Osteoblast (primary cell): Measurements from ENCODE around the gene AKAP6. TPM values are rescaled to one million over a fixed set of nuclear protein-coding genes. Genes with fewer than 3 reads are reported as not detected.

Experiments used
- DNase-seq: peaks from one replicate; pipeline ENCODE4 v3.0.0; 2011; ENCODE audit warnings: low spot score, mixed read lengths; ENCODE audit not compliant: insufficient read length; ENCODE audit errors: missing footprints
- H2AFZ ChIP-seq: 2 replicates; pipeline ENCODE4 v1.6.0; 2011; ENCODE audit warnings: mild to moderate bottlenecking, low read length
- H3K27ac ChIP-seq: 2 replicates; pipeline ENCODE4 v1.5.1; 2011; ENCODE audit warnings: mild to moderate bottlenecking, low read depth, low read length, moderate library complexity
- H3K27me3 ChIP-seq: 2 replicates; pipeline ENCODE4 v1.6.0; 2012; ENCODE audit warnings: mild to moderate bottlenecking, control low read depth, inconsistent platforms, low read length, moderate library complexity; ENCODE audit not compliant: insufficient read depth
- H3K36me3 ChIP-seq: 2 replicates; pipeline ENCODE4 v1.5.1; 2011; ENCODE audit warnings: mild to moderate bottlenecking, low read length, control low read depth, moderate library complexity; ENCODE audit not compliant: insufficient read depth
- H3K4me1 ChIP-seq: 2 replicates; pipeline ENCODE4 v1.5.1; 2011; ENCODE audit warnings: mild to moderate bottlenecking, low read length, control low read depth, moderate library complexity; ENCODE audit not compliant: insufficient read depth
- H3K4me2 ChIP-seq: 2 replicates; pipeline ENCODE4 v1.6.0; 2011; ENCODE audit warnings: mild to moderate bottlenecking, low read length; ENCODE audit not compliant: insufficient read depth
- H3K4me3 ChIP-seq: fragments of 200-600 bp; sonication (generic); 3 replicates; pipeline ENCODE4 v1.5.1; 2012; ENCODE audit warnings: mild to moderate bottlenecking, low read length, inconsistent platforms; ENCODE audit not compliant: insufficient read depth
- H3K79me2 ChIP-seq: 2 replicates; pipeline ENCODE4 v1.6.0; 2012; ENCODE audit warnings: mild to moderate bottlenecking, low read length, control low read depth, inconsistent platforms; ENCODE audit not compliant: insufficient read depth
- H3K9me3 ChIP-seq: 2 replicates; pipeline ENCODE4 v1.5.1; 2011; ENCODE audit warnings: low read depth, low read length, control low read depth
- H4K20me1 ChIP-seq: 2 replicates; pipeline ENCODE4 v1.6.0; 2012; ENCODE audit warnings: mild to moderate bottlenecking, low read length, control low read depth; ENCODE audit not compliant: insufficient read depth
- total RNA-seq: library from RNA; depleted of rRNA; stranded (reverse); fragments of >200 nt; gene quantifications from 2 replicates; pipeline ENCODE4 v1.2.3, GENCODE V29; 2012
- TF ChIP-seq, protein P1 (sequence below): IDR thresholded peaks from 2 replicates; pipeline ENCODE4 v1.5.1; 2011; ENCODE audit warnings: mild to moderate bottlenecking, low read depth, low read length, moderate library complexity; ENCODE audit errors: extremely low read depth

The AKAP6 gene
- total RNA-seq, 1 donor, result 2.2 TPM

DNA sequence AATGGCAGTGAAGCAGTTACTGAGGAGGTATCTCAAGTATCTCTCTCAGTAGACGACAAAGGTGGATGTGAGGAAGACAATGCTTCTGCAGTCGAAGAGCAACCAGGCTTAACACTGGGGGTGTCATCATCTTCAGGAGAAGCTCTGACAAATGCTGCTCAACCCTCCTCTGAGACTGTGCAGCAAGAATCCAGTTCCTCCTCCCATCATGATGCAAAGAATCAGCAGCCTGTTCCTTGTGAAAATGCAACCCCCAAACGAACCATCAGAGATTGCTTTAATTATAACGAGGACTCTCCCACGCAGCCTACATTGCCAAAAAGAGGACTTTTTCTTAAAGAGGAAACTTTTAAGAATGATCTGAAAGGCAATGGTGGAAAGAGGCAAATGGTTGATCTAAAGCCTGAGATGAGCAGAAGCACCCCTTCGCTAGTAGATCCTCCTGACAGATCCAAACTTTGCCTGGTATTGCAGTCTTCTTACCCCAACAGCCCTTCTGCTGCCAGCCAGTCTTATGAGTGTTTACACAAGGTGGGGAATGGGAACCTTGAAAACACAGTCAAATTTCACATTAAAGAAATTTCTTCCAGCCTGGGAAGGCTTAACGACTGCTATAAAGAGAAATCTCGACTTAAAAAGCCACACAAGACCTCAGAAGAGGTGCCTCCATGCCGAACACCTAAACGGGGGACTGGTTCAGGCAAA, 216.6 kb downstream of the AKAP6 start:
- no peak for DNase-seq
- Histone ChIP-seq H3K27me3 (no peaks in the 10 kb centered on the region), H3K4me2 (no peak overlapping the region), H3K4me3 (no peak overlapping the region), H3K36me3 (no peaks in the 10 kb centered on the region), H3K9me3 (no peaks in the 10 kb centered on the region), H2AFZ (no peak overlapping the region), H3K27ac (no peak overlapping the region), H3K79me2 (no peaks in the 10 kb centered on the region), H3K4me1 (no peaks in the 10 kb centered on the region), H4K20me1 (no peaks in the 10 kb centered on the region)
- TF ChIP-seq, protein P1, sequence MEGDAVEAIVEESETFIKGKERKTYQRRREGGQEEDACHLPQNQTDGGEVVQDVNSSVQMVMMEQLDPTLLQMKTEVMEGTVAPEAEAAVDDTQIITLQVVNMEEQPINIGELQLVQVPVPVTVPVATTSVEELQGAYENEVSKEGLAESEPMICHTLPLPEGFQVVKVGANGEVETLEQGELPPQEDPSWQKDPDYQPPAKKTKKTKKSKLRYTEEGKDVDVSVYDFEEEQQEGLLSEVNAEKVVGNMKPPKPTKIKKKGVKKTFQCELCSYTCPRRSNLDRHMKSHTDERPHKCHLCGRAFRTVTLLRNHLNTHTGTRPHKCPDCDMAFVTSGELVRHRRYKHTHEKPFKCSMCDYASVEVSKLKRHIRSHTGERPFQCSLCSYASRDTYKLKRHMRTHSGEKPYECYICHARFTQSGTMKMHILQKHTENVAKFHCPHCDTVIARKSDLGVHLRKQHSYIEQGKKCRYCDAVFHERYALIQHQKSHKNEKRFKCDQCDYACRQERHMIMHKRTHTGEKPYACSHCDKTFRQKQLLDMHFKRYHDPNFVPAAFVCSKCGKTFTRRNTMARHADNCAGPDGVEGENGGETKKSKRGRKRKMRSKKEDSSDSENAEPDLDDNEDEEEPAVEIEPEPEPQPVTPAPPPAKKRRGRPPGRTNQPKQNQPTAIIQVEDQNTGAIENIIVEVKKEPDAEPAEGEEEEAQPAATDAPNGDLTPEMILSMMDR, result no peak

- Histone ChIP-seq H3K27me3 (no peaks in the 10 kb centered on the region), H3K4me1 (no peaks in the 10 kb centered on the region), H3K27ac (no peak overlapping the region), H3K4me2 (no peak overlapping the region), H3K36me3 (no peaks in the 10 kb centered on the region), H3K79me2 (no peaks in the 10 kb centered on the region), H3K9me3 (no peaks in the 10 kb centered on the region), H4K20me1 (no peaks in the 10 kb centered on the region), H3K4me3 (no peak overlapping the region), H2AFZ (no peak overlapping the region)
- TF ChIP-seq, protein P1, result no peak
- DNase-seq, result no peak
These were observed 217.1 kb downstream of the AKAP6 start for GRCh38 chr14:32546246-32546645.

DNA sequence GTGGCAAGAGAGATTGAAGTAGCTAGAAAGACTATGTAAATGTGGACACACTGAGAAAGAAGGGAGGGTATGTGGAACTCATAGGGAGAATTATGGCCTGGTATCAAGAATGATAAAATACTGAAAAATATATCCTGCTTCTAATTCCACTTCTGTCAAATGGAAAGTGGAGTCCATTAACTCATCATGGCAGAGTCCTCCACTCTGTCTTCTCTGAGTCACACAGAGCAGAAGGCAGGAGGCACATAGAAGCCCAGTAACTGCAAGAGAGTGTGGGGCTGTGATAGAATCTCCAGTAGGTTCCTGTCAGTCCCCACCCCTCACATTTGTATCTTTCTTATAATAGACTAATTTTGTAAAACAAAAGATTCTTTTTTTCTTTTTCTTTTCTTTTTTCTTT, 223.7 kb downstream of the AKAP6 start:
- no peak for DNase-seq

GRCh38 chr14:32559048-32559447, 229.9 kb downstream of the AKAP6 start:
- H3K27ac ChIP-seq, result no peak overlapping the region
- H4K20me1 ChIP-seq, result no peaks in the 10 kb centered on the region
- DNase-seq, result no peak
- H3K4me3 ChIP-seq, result no peak overlapping the region
- H3K9me3 ChIP-seq, result no peaks in the 10 kb centered on the region
- no peaks in the 10 kb centered on the region for H3K79me2 ChIP-seq
- H2AFZ ChIP-seq, result no peak overlapping the region
- H3K36me3 ChIP-seq, result no peaks in the 10 kb centered on the region
- peaks cover 15% of the 10 kb centered on the region for H3K4me1 ChIP-seq
- H3K4me2 ChIP-seq, result no peak overlapping the region
- TF ChIP-seq, protein P1, result no peak
- H3K27me3 ChIP-seq, result no peaks in the 10 kb centered on the region

More for the DNA sequence above, 223.7 kb downstream of the AKAP6 start:
- Histone ChIP-seq H3K9me3 (no peaks in the 10 kb centered on the region), H3K4me1 (no peaks in the 10 kb centered on the region), H2AFZ (no peak overlapping the region), H3K27ac (no peak overlapping the region), H4K20me1 (no peaks in the 10 kb centered on the region), H3K4me3 (no peak overlapping the region), H3K27me3 (no peaks in the 10 kb centered on the region), H3K4me2 (no peak overlapping the region), H3K36me3 (no peaks in the 10 kb centered on the region), H3K79me2 (no peaks in the 10 kb centered on the region)
- TF ChIP-seq, protein P1, result no peak
